H1 (cell line): Measurements from ENCODE around the gene LARGE2. TPM values are rescaled to one million over a fixed set of nuclear protein-coding genes. Genes with fewer than 3 reads are reported as not detected.

Experiments
- CTCF ChIA-PET: fragments of 300-600 bp; sonication (Branson Sonifier 250); formaldehyde crosslinking; loops from one replicate; lab custom pipeline; 2021; ENCODE audit not compliant: partially characterized antibody; lab: Charles Lee
- POLR2A ChIA-PET: fragments of 300-600 bp; sonication (Branson Sonifier 250); formaldehyde crosslinking; loops from one replicate; lab custom pipeline; 2021; ENCODE audit warnings: inconsistent platforms; ENCODE audit not compliant: partially characterized antibody; lab: Charles Lee
- DNase-seq, 2 experiments: peaks; one replicate each; pipeline versions ENCODE4 v3.0.0 to v3.0.0-alpha.2; 2010 to 2022; ENCODE audit warnings: low spot score in 2 of 2, low read depth in 1 of 2, mixed read lengths in 1 of 2
- FAIRE-seq: peaks from 2 replicates; lab custom pipeline; 2011; peaks lifted over from hg19 to GRCh38; lab: Jason Lieb, UNC
- H2AFZ ChIP-seq: 2 replicates; pipeline ENCODE4 v1.8.1; 2012; ENCODE audit warnings: low read length, inconsistent platforms
- H2AK5ac ChIP-seq: 2 replicates; pipeline ENCODE4 v1.6.1; 2013; ENCODE audit warnings: low read depth, low read length
- H2BK120ac ChIP-seq: replicated peaks from 2 replicates; pipeline ENCODE3; 2013; ENCODE audit warnings: low read depth, low read length, inconsistent platforms
- H2BK12ac ChIP-seq: 2 replicates; pipeline ENCODE4 v1.6.1; 2013; ENCODE audit warnings: low read depth, low read length
- H2BK15ac ChIP-seq: 2 replicates; pipeline ENCODE4 v1.6.1; 2013; ENCODE audit warnings: low read length
- H2BK20ac ChIP-seq: 2 replicates; pipeline ENCODE4 v1.6.1; 2013; ENCODE audit warnings: low read length
- H2BK5ac ChIP-seq: 2 replicates; pipeline ENCODE4 v1.6.1; 2013; ENCODE audit warnings: low read depth, low read length
- H3K14ac ChIP-seq: 2 replicates; pipeline ENCODE4 v1.6.1; 2013; ENCODE audit warnings: inconsistent platforms; ENCODE audit not compliant: insufficient read length
- H3K18ac ChIP-seq: 2 replicates; pipeline ENCODE4 v1.6.1; 2013; ENCODE audit warnings: low read length; ENCODE audit errors: extremely low read depth
- H3K23ac ChIP-seq: 2 replicates; pipeline ENCODE4 v1.6.1; 2013; ENCODE audit warnings: inconsistent platforms; ENCODE audit not compliant: insufficient read length
- H3K23me2 ChIP-seq: 2 replicates; pipeline ENCODE4 v1.6.1; 2013; ENCODE audit warnings: low read depth, low read length
- H3K27ac ChIP-seq: 2 replicates; pipeline ENCODE4 v1.6.1; 2011; ENCODE audit warnings: low read depth, low read length, inconsistent platforms
- H3K27me3 ChIP-seq, 4 experiments: replicated peaks in 1 of 4; 1 replicate in 1 of 4; 2 replicates in 3 of 4; pipeline versions ENCODE4 v1.6.1 to v1.8.1; 2011 to 2013; ENCODE audit warnings: low read length in 3 of 4, mild to moderate bottlenecking in 3 of 4, inconsistent platforms in 2 of 4, mixed read lengths in 2 of 4, moderate library complexity in 1 of 4; ENCODE audit not compliant: control insufficient read depth in 3 of 4, insufficient read depth in 3 of 4; ENCODE audit errors: extremely low read depth in 1 of 4
- H3K36me3 ChIP-seq, 4 experiments: 2 replicates each; pipeline versions ENCODE4 v1.6.1 to v1.8.1; 2011 to 2013; ENCODE audit warnings: mild to moderate bottlenecking in 4 of 4, low read length in 3 of 4, moderate library complexity in 2 of 4, control low read depth in 1 of 4, inconsistent platforms in 1 of 4; ENCODE audit not compliant: insufficient read depth in 4 of 4, control insufficient read depth in 2 of 4
- H3K4ac ChIP-seq: replicated peaks from 2 replicates; pipeline ENCODE3; 2013; ENCODE audit warnings: low read length, low read depth, mixed read lengths, inconsistent platforms; ENCODE audit not compliant: insufficient read length
- H3K4me1 ChIP-seq, 4 experiments: replicated peaks in 1 of 4; 1 replicate in 1 of 4; 2 replicates in 3 of 4; pipeline versions ENCODE4 v1.6.1 to v1.8.1; 2011 to 2013; ENCODE audit warnings: low read length in 3 of 4, inconsistent platforms in 2 of 4, mixed read lengths in 1 of 4; ENCODE audit not compliant: insufficient read depth in 4 of 4, control insufficient read depth in 3 of 4
- H3K4me2 ChIP-seq, 2 experiments: 2 replicates each; pipeline versions ENCODE4 v1.6.1 to v1.8.1; 2011 to 2013; ENCODE audit warnings: low read depth in 2 of 2, low read length in 2 of 2, control low read depth in 1 of 2, inconsistent platforms in 1 of 2, mild to moderate bottlenecking in 1 of 2; ENCODE audit not compliant: insufficient read depth in 1 of 2
- H3K4me3 ChIP-seq, 4 experiments: fragments of 200-600, 300-600 bp in 1 of 4; sonication (generic), shearing (Covaris generic), sonication (Bioruptor Twin) in 1 of 4; 2 replicates each; pipeline versions ENCODE4 v1.5.1 to v1.8.1; 2011 to 2016; ENCODE audit warnings: low read length in 4 of 4, low read depth in 3 of 4, control low read depth in 2 of 4, inconsistent platforms in 2 of 4, mild to moderate bottlenecking in 2 of 4, mixed read lengths in 1 of 4, moderate library complexity in 1 of 4; ENCODE audit not compliant: insufficient read depth in 2 of 4; ENCODE audit errors: extremely low read depth in 1 of 4
- H3K56ac ChIP-seq: replicated peaks from 2 replicates; pipeline ENCODE3; 2013; ENCODE audit warnings: low read depth, mild to moderate bottlenecking, mixed read lengths, low read length, inconsistent platforms; ENCODE audit not compliant: insufficient read length
- H3K79me1 ChIP-seq: 2 replicates; pipeline ENCODE4 v1.6.1; 2013; ENCODE audit warnings: low read depth, low read length, control low read depth
- H3K79me2 ChIP-seq, 2 experiments: 2 replicates each; pipeline versions ENCODE4 v1.6.1 to v1.8.1; 2012 to 2013; ENCODE audit warnings: low read length in 2 of 2, mild to moderate bottlenecking in 2 of 2, inconsistent platforms in 1 of 2; ENCODE audit not compliant: insufficient read depth in 2 of 2, control insufficient read depth in 1 of 2
- H3K9ac ChIP-seq, 4 experiments: replicated peaks in 1 of 4; 1 replicate in 1 of 4; 2 replicates in 3 of 4; pipeline versions ENCODE4 v1.6.1 to v1.8.1; 2011 to 2013; ENCODE audit warnings: low read depth in 3 of 4, low read length in 3 of 4, control low read depth in 2 of 4, mild to moderate bottlenecking in 2 of 4, moderate library complexity in 2 of 4, inconsistent platforms in 1 of 4; ENCODE audit errors: extremely low read depth in 1 of 4
- H3K9me3 ChIP-seq, 2 experiments: 2 replicates each; pipeline versions ENCODE4 v1.6.1 to v1.8.1; 2012 to 2013; ENCODE audit warnings: mild to moderate bottlenecking in 2 of 2, moderate library complexity in 2 of 2, control low read depth in 1 of 2, inconsistent platforms in 1 of 2, low read depth in 1 of 2, low read length in 1 of 2, mixed read lengths in 1 of 2; ENCODE audit not compliant: insufficient read depth in 2 of 2
- H4K20me1 ChIP-seq, 2 experiments: replicated peaks in 1 of 2; 2 replicates each; pipeline versions ENCODE3 to v1.8.1; 2011 to 2013; ENCODE audit warnings: inconsistent platforms in 2 of 2, low read length in 2 of 2, mild to moderate bottlenecking in 1 of 2; ENCODE audit not compliant: insufficient read depth in 2 of 2, control insufficient read depth in 1 of 2
- H4K5ac ChIP-seq: 2 replicates; pipeline ENCODE4 v1.6.1; 2013; ENCODE audit warnings: low read length, low read depth, mixed read lengths, inconsistent platforms; ENCODE audit not compliant: insufficient read length
- H4K8ac ChIP-seq: 2 replicates; pipeline ENCODE4 v1.8.0; 2013; ENCODE audit warnings: mild to moderate bottlenecking, moderate library complexity, low read length, inconsistent platforms; ENCODE audit not compliant: insufficient read depth; ENCODE audit errors: extremely low read depth
- H4K91ac ChIP-seq: replicated peaks from 2 replicates; pipeline ENCODE3; 2013; ENCODE audit warnings: low read length, mixed read lengths, inconsistent platforms; ENCODE audit not compliant: insufficient read length
- BRCA1 ChIP-seq: IDR thresholded peaks from 2 replicates; pipeline ENCODE4 v1.6.1; 2012; ENCODE audit warnings: low read depth, low read length, improper control_type of control experiment
- CBX5 ChIP-seq: fragments of 300-800, 300-1000 bp; sonication (generic); IDR thresholded peaks from 2 replicates; pipeline ENCODE4 v1.7.1; 2016; ENCODE audit warnings: antibody characterized with exemption, low read length, low read depth
- GABPA ChIP-seq: IDR thresholded peaks from 2 replicates; pipeline ENCODE4 v1.6.1; 2011; ENCODE audit warnings: mild to moderate bottlenecking, low read length, moderate library complexity, borderline replicate concordance; ENCODE audit not compliant: insufficient read depth
- JUN ChIP-seq: IDR thresholded peaks from 2 replicates; pipeline ENCODE4 v1.6.1; 2011; ENCODE audit warnings: low read depth, mild to moderate bottlenecking, improper control_type of control experiment, low read length
- JUND ChIP-seq: IDR thresholded peaks from 2 replicates; pipeline ENCODE4 v1.6.1; 2011; ENCODE audit warnings: mild to moderate bottlenecking, improper control_type of control experiment, low read length
- MAFK ChIP-seq: IDR thresholded peaks from 2 replicates; pipeline ENCODE4 v1.6.1; 2012; ENCODE audit warnings: low read depth, mild to moderate bottlenecking, improper control_type of control experiment, low read length
- NANOG ChIP-seq: IDR thresholded peaks from 2 replicates; pipeline ENCODE4 v1.6.1; 2011; ENCODE audit warnings: low read length, low read depth, mild to moderate bottlenecking, inconsistent platforms; ENCODE audit not compliant: insufficient read depth, poor library complexity, severe bottlenecking
- RAD21 ChIP-seq, 2 experiments: IDR thresholded peaks in 1 of 2; conservative IDR thresholded peaks in 1 of 2; 2 replicates each; pipeline ENCODE4 v1.6.1; 2011; ENCODE audit warnings: low read depth in 2 of 2, low read length in 2 of 2, improper control_type of control experiment in 1 of 2, inconsistent platforms in 1 of 2, mild to moderate bottlenecking in 1 of 2, moderate library complexity in 1 of 2
- RNF2 ChIP-seq: fragments of 200-900, 300-1000 bp; sonication (generic); IDR thresholded peaks from 2 replicates; pipeline ENCODE4 v1.7.1; 2016; ENCODE audit warnings: borderline replicate concordance, low read depth, mild to moderate bottlenecking, antibody characterized with exemption, low read length; ENCODE audit not compliant: poor library complexity, severe bottlenecking; ENCODE audit errors: missing control alignments
- SP2 ChIP-seq: IDR thresholded peaks from 2 replicates; pipeline ENCODE4 v1.6.1; 2012; ENCODE audit warnings: mild to moderate bottlenecking, low read length, inconsistent platforms
- SP4 ChIP-seq: IDR thresholded peaks from 2 replicates; pipeline ENCODE4 v1.6.1; 2012; ENCODE audit warnings: low read length, inconsistent platforms
- SUZ12 ChIP-seq: fragments of 200-600 bp; sonication (generic); IDR thresholded peaks from 2 replicates; pipeline ENCODE4 v1.6.1; 2012; ENCODE audit warnings: mild to moderate bottlenecking, inconsistent platforms, low read length, moderate library complexity, mixed read lengths
- TCF12 ChIP-seq: IDR thresholded peaks from 2 replicates; pipeline ENCODE4 v1.6.1; 2011; ENCODE audit warnings: low read depth, mild to moderate bottlenecking, low read length
- WGBS, 2 experiments: shearing (Covaris generic) in 1 of 2; methylation state at CpG; one replicate each; pipeline versions ENCODE4 v1.1.6 to v1.1.7; 2013 to 2015; ENCODE audit warnings: low lambda C conversion rate in 2 of 2, mixed read lengths in 2 of 2, inconsistent platforms in 1 of 2, low coverage in 1 of 2, missing lambda C conversion rate in 1 of 2; ENCODE audit not compliant: insufficient replicate concordance in 2 of 2, insufficient coverage in 1 of 2, insufficient read length in 1 of 2; ENCODE audit errors: extremely low coverage in 1 of 2, missing lambda C conversion rate in 1 of 2; 5-methylcytosine and 5-hydroxymethylcytosine counted together
- polyA plus RNA-seq, 7 experiments: library from polyadenylated mRNA; depleted of rRNA in 3 of 7; stranded (reverse) in 5 of 7; unstranded in 2 of 7; fragments of >200 nt in 5 of 7; fragments of 200-250 nt in 2 of 7; gene quantifications; 1 replicate in 5 of 7; 2 replicates in 1 of 7; 4 replicates in 1 of 7; pipeline versions ENCODE4 v1.2.1 to v1.2.3, GENCODE V29; 2011 to 2013; ENCODE audit warnings: missing spikeins in 2 of 7, mixed read lengths in 2 of 7
- total RNA-seq: library from RNA; stranded (reverse); fragmentation: NEBNext Ultra II Directional; extraction: Animal tissue kit (Norgen Biotek cat#: 25700); gene quantifications from 2 replicates; pipeline ENCODE4 v1.2.1, GENCODE V29; 2021
- TF ChIP-seq, protein P1 (sequence below): IDR thresholded peaks from 2 replicates; pipeline ENCODE4 v1.6.1; 2012; ENCODE audit warnings: inconsistent platforms

Gene LARGE2
- total and polyA plus RNA-seq, 2 of the 8 experiments (the other 6 are each of a cell fraction or from before 2014, with no cell fraction given), result 111 to 137 TPM

DNA sequence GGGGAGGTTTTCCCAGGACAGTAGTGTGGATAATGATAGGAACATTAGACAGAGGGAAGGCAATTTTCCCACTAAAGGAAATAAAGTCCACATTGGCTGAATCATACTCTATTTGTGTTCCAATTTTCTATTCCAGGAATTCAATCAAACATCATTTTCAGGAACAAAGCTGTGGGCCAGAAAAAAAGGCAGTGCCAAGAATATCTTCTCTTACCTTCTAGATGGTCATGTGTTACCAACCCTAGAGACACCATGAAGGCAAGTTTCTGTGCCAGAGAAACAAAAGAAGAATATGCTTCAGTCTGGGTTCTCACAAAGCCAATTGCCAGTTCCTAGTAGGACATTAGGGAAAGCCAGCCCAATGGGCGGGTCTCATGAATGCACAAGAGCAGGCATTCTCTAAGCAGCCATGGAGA, 27.5 kb downstream of the LARGE2 start:
- no peak overlapping the region for H2BK120ac ChIP-seq
- H4K91ac ChIP-seq, result no peak overlapping the region
- TF ChIP-seq GABPA (no peak), BRCA1 (no peak), JUN (no peak), SP4 (no peak), RNF2 (no peak), CBX5 (no peak), SP2 (no peak), JUND (no peak), TCF12 (no peak), SUZ12 (no peak), MAFK (no peak), NANOG (no peak), RAD21 (IDR thresholded peaks at IDR 0.05 in 1 of 2, conservative IDR thresholded peaks at IDR 0.05 in 1 of 2; ENCODE audit: low read depth in 2 of 2, low read length in 2 of 2) (no peak)
- TF ChIP-seq, protein P1, sequence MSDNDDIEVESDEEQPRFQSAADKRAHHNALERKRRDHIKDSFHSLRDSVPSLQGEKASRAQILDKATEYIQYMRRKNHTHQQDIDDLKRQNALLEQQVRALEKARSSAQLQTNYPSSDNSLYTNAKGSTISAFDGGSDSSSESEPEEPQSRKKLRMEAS, result no peak
- H3K27ac ChIP-seq, result no peak overlapping the region
- no peak overlapping the region for H3K4me3 ChIP-seq
- H3K27me3 ChIP-seq, result no peaks in the 10 kb centered on the region
- H3K36me3 ChIP-seq, result peaks cover 0 to 41% (median 28%) of the 10 kb centered on the region in 4 experiments
- H2BK12ac ChIP-seq, result no peak overlapping the region
- 100% methylated on average over 1 of the region's 1 CpG; no CpG with 5 or more reads in 1 of the 2 experiments for WGBS, 2 experiments
- H3K9me3 ChIP-seq, result no peaks in the 10 kb centered on the region
- H2BK20ac ChIP-seq, result no peak overlapping the region
- DNase-seq (no peak), FAIRE-seq (no peak)
- no peak overlapping the region for H3K4ac ChIP-seq
- H3K56ac ChIP-seq, result no peak overlapping the region
- H3K23me2 ChIP-seq, result no peaks in the 10 kb centered on the region
- H2AFZ ChIP-seq, result no peak overlapping the region
- no peak overlapping the region for H2AK5ac ChIP-seq
- no peak overlapping the region for H2BK5ac ChIP-seq
- no peak overlapping the region for H3K18ac ChIP-seq
- ChIA-PET CTCF (interaction anchor here (1.6 to 3.6 kb wide), 3 partner anchors 16 to 77 kb away, joined by 5 to 18 read pairs (median 6); no protein-coding TSS in a partner anchor), POLR2A (interaction anchor here (1.0 to 1.5 kb wide), 2 partner anchors 14 to 27 kb away, joined by 3 to 4 read pairs; partner anchors contain the start of gene LARGE2)
- no peaks in the 10 kb centered on the region for H3K79me1 ChIP-seq
- no peak overlapping the region for H4K8ac ChIP-seq
- H3K9ac ChIP-seq, result no peak overlapping the region
- no peak overlapping the region for H3K4me2 ChIP-seq
- no peak overlapping the region for H4K5ac ChIP-seq
- H2BK15ac ChIP-seq, result no peak overlapping the region
- no peak overlapping the region for H3K23ac ChIP-seq
- no peaks in the 10 kb centered on the region for H3K79me2 ChIP-seq
- H3K4me1 ChIP-seq, result no peaks in the 10 kb centered on the region
- H4K20me1 ChIP-seq, result no peaks in the 10 kb centered on the region
- H3K14ac ChIP-seq, result no peak overlapping the region
